ENCODE data around the gene IMP4.

- no peak for TF ChIP-seq CTCF (conservative IDR thresholded peaks at IDR 0.05; ENCODE audit: low read depth, low read length)
- no peak for TF ChIP-seq RAD21 (IDR thresholded peaks at IDR 0.05; ENCODE audit: low read length)
- TF ChIP-seq POLR2A (IDR thresholded peaks at IDR 0.05; ENCODE audit: low read depth, low read length), result no peak
- no peak for TF ChIP-seq SMC3 (IDR thresholded peaks at IDR 0.05; ENCODE audit: low read depth, low read length)
- peak; percentile 21; the same call in 1 of the 2 replicates for TF ChIP-seq CEBPB (IDR thresholded peaks at IDR 0.05; ENCODE audit: low read depth, low read length)
- no peak for TF ChIP-seq MXI1 (IDR thresholded peaks at IDR 0.05; ENCODE audit: borderline replicate concordance, low read depth, low read length)
- TF ChIP-seq USF2 (IDR thresholded peaks at IDR 0.05; ENCODE audit: low read depth, low read length), result no peak
- no peak for TF ChIP-seq ELK1 (IDR thresholded peaks at IDR 0.05; ENCODE audit: borderline replicate concordance, low read depth, low read length)
- TF ChIP-seq CHD1 (IDR thresholded peaks at IDR 0.05; ENCODE audit: low read depth, low read length), result no peak
- TF ChIP-seq BHLHE40 (IDR thresholded peaks at IDR 0.05; ENCODE audit: low read depth, low read length), result no peak
- no peak for TF ChIP-seq RCOR1 (IDR thresholded peaks at IDR 0.05; ENCODE audit: insufficient replicate concordance, low read length)
These were observed 49.4 kb downstream of the IMP4 start for GRCh38 chr2:130391872-130392670.
